ENCODE data around the gene NAPB.

The NAPB gene

DNA sequence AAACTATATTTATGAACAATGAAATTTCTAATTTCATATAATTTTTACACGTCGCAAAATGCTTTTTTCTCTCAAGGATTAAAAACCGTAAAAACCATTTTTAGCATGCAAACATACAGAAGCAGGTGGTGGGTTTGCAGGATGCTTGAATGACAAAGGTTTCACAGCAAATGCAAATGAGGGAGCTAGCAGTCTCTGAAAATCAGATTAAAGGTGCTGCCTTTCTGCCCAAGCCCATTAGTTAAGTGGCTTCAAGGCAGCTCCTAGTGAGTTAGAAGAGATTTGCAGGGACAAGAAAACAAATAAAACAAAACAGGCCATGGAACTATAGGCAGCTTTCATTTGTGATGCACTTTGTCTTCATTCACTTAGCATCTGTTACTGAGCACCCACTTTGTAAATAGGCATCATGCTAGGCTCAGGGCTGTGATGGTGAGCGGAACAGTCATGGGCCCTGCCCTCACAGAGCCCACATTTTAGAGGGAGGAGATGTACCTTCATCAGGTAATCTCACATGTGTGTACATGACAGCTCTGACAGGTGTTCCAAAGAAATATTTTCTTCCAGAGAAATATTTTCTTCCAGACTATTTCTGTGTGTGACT lies 29.5 kb downstream of the NAPB start:
- DNase-seq (ENCODE audit: low read depth, low spot score), result no peak
- Histone ChIP-seq H3K36me3 (ENCODE audit: insufficient read depth, low read length) (peaks cover 58% of the 10 kb centered on the region), H3K9me3 (ENCODE audit: low read depth, low read length) (no peaks in the 10 kb centered on the region), H3K27ac (no peak overlapping the region), H3K9ac (ENCODE audit: insufficient read length) (no peak overlapping the region), H3K4me3 (no peak overlapping the region)
- TF ChIP-seq FOXP2 (optimal IDR thresholded peaks at IDR 0.05; ENCODE audit: control extremely low read depth, extremely low read length, insufficient read depth) (no peak), POLR2AphosphoS5 (IDR thresholded peaks at IDR 0.05; ENCODE audit: borderline replicate concordance, low read depth, low read length) (no peak), EZH2 (IDR thresholded peaks at IDR 0.05) (no peak)

DNA sequence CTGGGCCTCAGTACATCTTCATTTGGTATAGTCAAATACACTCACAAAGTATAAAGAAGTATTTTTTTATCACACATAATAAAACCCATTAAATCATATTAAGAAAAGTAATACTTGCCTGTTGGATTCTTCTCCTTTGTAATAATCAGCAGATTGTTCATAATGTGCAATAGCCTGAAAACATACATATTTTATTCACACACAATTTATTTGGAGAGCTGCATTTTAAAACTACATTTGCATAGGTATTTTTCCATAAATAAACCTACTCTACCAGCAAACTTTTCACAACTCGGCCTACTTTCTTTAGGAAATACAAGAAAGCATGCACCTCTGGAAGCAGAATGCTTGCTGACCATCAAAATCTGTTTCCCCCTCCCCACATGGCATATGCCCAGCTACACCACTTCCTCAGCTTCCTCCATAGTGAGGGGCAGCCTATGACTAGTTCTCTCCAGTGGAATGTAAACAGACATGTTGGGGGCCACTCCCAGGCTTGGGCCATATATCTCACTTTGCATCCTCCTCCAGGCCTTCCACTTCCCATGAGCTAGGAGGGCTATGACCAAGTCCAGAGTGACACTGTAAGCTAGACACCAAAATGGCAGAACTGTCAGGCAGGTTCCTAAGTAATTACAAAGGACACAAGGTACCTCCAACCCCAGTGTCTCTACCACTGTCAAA lies 31.1 kb downstream of the NAPB start:
- Histone ChIP-seq H3K27ac (no peak overlapping the region), H3K9me3 (ENCODE audit: low read depth, low read length) (no peaks in the 10 kb centered on the region), H3K36me3 (ENCODE audit: insufficient read depth, low read length) (peaks cover 58% of the 10 kb centered on the region), H3K9ac (ENCODE audit: insufficient read length) (no peak overlapping the region), H3K4me3 (no peak overlapping the region)
- DNase-seq (ENCODE audit: low read depth, low spot score), result no peak
- TF ChIP-seq POLR2AphosphoS5 (IDR thresholded peaks at IDR 0.05; ENCODE audit: borderline replicate concordance, low read depth, low read length) (no peak), FOXP2 (optimal IDR thresholded peaks at IDR 0.05; ENCODE audit: control extremely low read depth, extremely low read length, insufficient read depth) (no peak), EZH2 (IDR thresholded peaks at IDR 0.05) (no peak)

DNA sequence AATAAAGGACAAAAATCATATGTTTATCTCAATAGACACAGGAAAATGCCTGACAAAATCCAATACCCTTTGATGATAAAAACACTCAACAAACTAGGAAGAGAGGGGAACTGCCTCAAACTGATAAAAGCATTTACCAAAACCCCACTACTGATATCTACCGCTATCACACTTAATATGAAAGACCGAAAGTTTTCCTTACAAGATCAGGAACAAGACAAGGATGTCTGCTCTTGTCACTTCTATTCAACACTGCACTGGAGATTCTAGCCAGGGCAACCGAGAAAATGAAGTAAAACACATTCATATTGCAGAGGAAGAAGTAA lies 34.2 kb downstream of the NAPB start:
- peaks cover 7% of the 10 kb centered on the region; the same call in 1 of the 2 replicates for H3K9me3 ChIP-seq (ENCODE audit: low read depth, low read length)
- H3K36me3 ChIP-seq (ENCODE audit: insufficient read depth, low read length), result peaks cover 56% of the 10 kb centered on the region
- H3K27ac ChIP-seq, result no peak overlapping the region
- H3K9ac ChIP-seq (ENCODE audit: insufficient read length), result no peak overlapping the region
- TF ChIP-seq POLR2AphosphoS5 (IDR thresholded peaks at IDR 0.05; ENCODE audit: borderline replicate concordance, low read depth, low read length), result no peak
- TF ChIP-seq FOXP2 (optimal IDR thresholded peaks at IDR 0.05; ENCODE audit: control extremely low read depth, extremely low read length, insufficient read depth), result no peak
- TF ChIP-seq EZH2 (IDR thresholded peaks at IDR 0.05), result no peak
- DNase-seq (ENCODE audit: low read depth, low spot score), result no peak
- H3K4me3 ChIP-seq, result no peak overlapping the region

DNA sequence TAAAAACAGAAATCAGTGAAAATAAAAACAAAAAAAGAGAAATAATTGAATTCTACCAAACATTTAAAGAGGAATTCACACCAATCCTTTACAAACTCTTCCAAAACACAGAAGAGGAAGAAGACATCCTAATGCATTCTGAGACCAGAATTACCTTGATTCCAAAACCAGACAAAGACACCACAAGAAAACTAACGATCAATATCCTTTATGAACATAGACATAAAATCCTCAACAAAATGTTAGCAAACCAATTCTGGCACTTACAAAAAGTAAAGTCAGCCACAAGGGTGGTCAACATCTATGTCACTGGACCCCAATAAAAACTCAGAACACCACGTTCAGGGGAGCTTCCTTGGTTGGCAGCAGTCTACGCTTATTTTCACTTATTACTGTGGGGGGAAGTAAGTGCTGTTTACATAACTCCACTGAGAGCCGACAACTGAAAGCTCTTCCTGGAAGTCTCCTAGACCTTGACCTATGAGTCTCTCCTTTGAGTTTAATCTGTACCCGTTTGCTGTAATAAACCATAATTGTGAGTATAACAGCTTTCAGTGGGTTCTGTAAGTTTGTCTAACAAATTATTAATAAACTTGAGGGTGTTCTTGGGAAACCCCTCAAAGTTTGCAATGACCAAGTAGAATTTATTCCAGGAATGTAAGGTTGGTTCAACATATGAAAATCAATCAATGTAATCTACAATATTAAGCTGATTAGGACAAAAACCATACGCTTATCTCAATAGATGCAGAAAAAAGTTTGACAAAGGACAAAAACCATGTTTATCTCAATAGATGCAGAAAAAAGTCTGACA lies 34.8 kb downstream of the NAPB start:
- no peak overlapping the region for H3K4me3 ChIP-seq
- peaks cover 7% of the 10 kb centered on the region; the same call in 1 of the 2 replicates for H3K9me3 ChIP-seq (ENCODE audit: low read depth, low read length)
- no peak overlapping the region for H3K27ac ChIP-seq
- no peak overlapping the region for H3K9ac ChIP-seq (ENCODE audit: insufficient read length)
- no peak for DNase-seq (ENCODE audit: low read depth, low spot score)
- TF ChIP-seq POLR2AphosphoS5 (IDR thresholded peaks at IDR 0.05; ENCODE audit: borderline replicate concordance, low read depth, low read length) (no peak), FOXP2 (optimal IDR thresholded peaks at IDR 0.05; ENCODE audit: control extremely low read depth, extremely low read length, insufficient read depth) (no peak), EZH2 (IDR thresholded peaks at IDR 0.05) (no peak)
- H3K36me3 ChIP-seq (ENCODE audit: insufficient read depth, low read length), result peaks cover 61% of the 10 kb centered on the region

DNA sequence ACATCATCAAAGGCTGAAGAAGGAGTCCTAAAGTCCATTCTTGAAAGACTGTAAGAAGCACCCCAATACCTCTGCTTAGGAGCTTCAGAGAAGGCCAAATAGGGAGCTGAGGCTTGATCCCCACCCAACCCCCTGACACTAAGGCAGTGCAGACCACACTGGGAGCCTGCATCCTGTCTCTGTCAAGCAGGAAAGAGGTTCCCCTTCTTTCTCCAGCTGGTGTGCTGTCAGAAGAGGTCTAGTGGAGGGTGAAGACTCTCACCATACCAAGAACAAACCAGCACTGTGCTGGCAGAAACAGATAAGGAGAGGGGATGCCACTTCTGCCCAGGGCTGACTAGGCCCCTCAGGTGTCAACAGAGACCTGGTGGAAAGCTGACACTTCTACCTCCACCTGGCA lies 39.4 kb downstream of the NAPB start:
- H3K36me3 ChIP-seq (ENCODE audit: insufficient read depth, low read length), result peaks cover 55% of the 10 kb centered on the region
- no peak for DNase-seq (ENCODE audit: low read depth, low spot score)
- peaks cover 7% of the 10 kb centered on the region; the same call in 1 of the 2 replicates for H3K9me3 ChIP-seq (ENCODE audit: low read depth, low read length)
- no peak overlapping the region for H3K27ac ChIP-seq
- no peak for TF ChIP-seq FOXP2 (optimal IDR thresholded peaks at IDR 0.05; ENCODE audit: control extremely low read depth, extremely low read length, insufficient read depth)
- no peak for TF ChIP-seq EZH2 (IDR thresholded peaks at IDR 0.05)
- no peak for TF ChIP-seq POLR2AphosphoS5 (IDR thresholded peaks at IDR 0.05; ENCODE audit: borderline replicate concordance, low read depth, low read length)
- H3K4me3 ChIP-seq, result no peak overlapping the region
- H3K9ac ChIP-seq (ENCODE audit: insufficient read length), result no peak overlapping the region

DNA sequence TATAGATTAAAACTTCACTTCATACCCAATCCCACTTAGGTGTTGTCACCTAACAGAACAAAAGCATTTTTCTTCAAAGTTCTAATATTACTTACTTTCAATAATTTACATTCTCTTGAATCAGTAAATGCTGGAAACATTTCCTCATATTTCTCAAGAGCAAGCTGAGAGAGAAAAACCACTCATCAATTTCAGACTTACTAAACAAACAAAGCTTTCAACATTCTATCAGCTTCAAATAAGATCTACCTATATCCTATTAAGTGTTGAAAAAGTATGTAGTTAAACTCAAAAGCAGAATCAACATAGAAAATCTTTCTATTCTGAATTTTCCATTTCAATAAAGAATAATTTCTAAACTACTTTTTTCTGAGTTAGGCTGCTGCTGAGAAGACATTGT lies 41.5 kb downstream of the NAPB start:
- peaks cover 73% of the 10 kb centered on the region for H3K36me3 ChIP-seq (ENCODE audit: insufficient read depth, low read length)

DNA sequence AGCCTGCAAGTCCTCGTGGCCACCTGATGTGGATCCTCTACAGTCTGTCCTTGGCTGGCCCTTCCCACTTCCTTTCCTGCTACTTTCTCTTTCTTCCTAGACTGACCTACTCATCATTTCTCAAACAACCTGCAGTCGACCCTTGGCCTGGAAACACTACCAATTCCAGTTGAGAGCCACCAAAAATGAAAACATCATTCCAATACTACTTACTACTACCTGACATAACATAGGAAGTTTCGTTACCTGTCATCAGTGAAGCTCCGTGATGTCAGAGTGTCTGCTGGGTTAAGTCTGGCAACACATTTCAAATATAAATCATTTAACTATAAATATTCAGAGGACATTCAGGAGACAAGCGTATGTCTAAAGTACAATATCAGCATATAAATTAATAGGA lies 45.5 kb downstream of the NAPB start:
- no peak overlapping the region for H3K4me3 ChIP-seq
- no peak overlapping the region for H3K27ac ChIP-seq
- no peaks in the 10 kb centered on the region for H3K9me3 ChIP-seq (ENCODE audit: low read depth, low read length)
- no peak for TF ChIP-seq EZH2 (IDR thresholded peaks at IDR 0.05)
- no peak for TF ChIP-seq FOXP2 (optimal IDR thresholded peaks at IDR 0.05; ENCODE audit: control extremely low read depth, extremely low read length, insufficient read depth)
- no peak for TF ChIP-seq POLR2AphosphoS5 (IDR thresholded peaks at IDR 0.05; ENCODE audit: borderline replicate concordance, low read depth, low read length)
- H3K9ac ChIP-seq (ENCODE audit: insufficient read length), result no peak overlapping the region
- H3K36me3 ChIP-seq (ENCODE audit: insufficient read depth, low read length), result peaks cover 80% of the 10 kb centered on the region
- no peak for DNase-seq (ENCODE audit: low read depth, low spot score)

More for the DNA sequence above, 41.5 kb downstream of the NAPB start:
- Histone ChIP-seq H3K9ac (ENCODE audit: insufficient read length) (no peak overlapping the region), H3K9me3 (ENCODE audit: low read depth, low read length) (peaks cover 7% of the 10 kb centered on the region; the same call in 1 of the 2 replicates), H3K4me3 (no peak overlapping the region), H3K27ac (no peak overlapping the region)
- no peak for DNase-seq (ENCODE audit: low read depth, low spot score)
- TF ChIP-seq FOXP2 (optimal IDR thresholded peaks at IDR 0.05; ENCODE audit: control extremely low read depth, extremely low read length, insufficient read depth), result no peak
- no peak for TF ChIP-seq POLR2AphosphoS5 (IDR thresholded peaks at IDR 0.05; ENCODE audit: borderline replicate concordance, low read depth, low read length)
- TF ChIP-seq EZH2 (IDR thresholded peaks at IDR 0.05), result no peak

DNA sequence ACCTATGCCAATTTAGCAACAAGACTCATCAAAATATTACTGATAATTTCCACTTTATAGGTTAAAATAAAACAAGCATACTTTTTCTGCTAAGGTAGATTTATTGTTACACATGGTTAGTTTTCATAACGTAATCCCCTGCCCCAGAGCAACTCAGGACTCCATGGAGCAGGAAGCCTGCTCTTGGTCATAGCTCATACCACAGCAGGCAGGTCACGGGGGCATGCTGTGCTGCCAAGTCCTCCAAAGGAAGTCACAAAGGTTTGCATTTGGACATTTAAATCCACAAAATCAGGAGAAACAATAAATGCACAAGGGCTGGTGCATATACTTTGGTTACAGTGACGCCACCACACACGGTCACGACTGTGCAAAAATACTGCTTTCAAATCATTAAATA lies 46.8 kb downstream of the NAPB start:
- no peak overlapping the region for H3K4me3 ChIP-seq
- H3K9ac ChIP-seq (ENCODE audit: insufficient read length), result no peak overlapping the region
- no peaks in the 10 kb centered on the region for H3K9me3 ChIP-seq (ENCODE audit: low read depth, low read length)
- TF ChIP-seq POLR2AphosphoS5 (IDR thresholded peaks at IDR 0.05; ENCODE audit: borderline replicate concordance, low read depth, low read length), result no peak
- no peak for TF ChIP-seq EZH2 (IDR thresholded peaks at IDR 0.05)
- no peak for TF ChIP-seq FOXP2 (optimal IDR thresholded peaks at IDR 0.05; ENCODE audit: control extremely low read depth, extremely low read length, insufficient read depth)
- no peak overlapping the region for H3K27ac ChIP-seq
- peaks cover 86% of the 10 kb centered on the region for H3K36me3 ChIP-seq (ENCODE audit: insufficient read depth, low read length)
- DNase-seq (ENCODE audit: low read depth, low spot score), result no peak

All from SK-N-MC (cell line).